ENCODE data around the gene MXD1.

DNA sequence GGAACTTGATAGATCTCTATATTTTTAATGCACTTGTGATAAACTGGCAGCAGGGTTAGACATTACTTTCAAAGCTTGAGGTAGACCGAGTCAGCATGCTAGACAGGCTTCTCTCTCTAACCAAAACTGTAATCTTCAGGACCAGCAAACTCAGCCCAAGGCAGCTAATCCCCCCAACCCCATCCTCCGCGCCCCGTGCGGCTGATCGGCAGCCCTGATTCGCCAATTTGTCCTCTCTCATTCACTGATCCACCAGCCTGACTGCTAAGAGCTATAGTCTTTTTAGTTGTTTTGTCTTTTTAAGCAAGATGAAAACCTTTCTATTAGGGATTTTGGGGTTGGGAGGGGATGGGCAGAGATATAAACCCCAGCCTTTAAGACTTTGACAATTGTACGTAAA, 25.8 kb downstream of the MXD1 start:
- TF ChIP-seq EZH2 (IDR thresholded peaks at IDR 0.05; ENCODE audit: borderline replicate concordance, insufficient read depth, low read depth, low read length, poor library complexity, severe bottlenecking): no peak
- TF ChIP-seq CTCF (IDR thresholded peaks at IDR 0.05): no peak
